BJ (cell line): ENCODE results near the gene SLAMF7. TPM values are rescaled to one million over a fixed set of nuclear protein-coding genes. Genes with fewer than 3 reads are reported as not detected.
"Not testable (repeated sequence)": the region's sequence is repeated elsewhere in the genome, so short reads cannot be mapped to it uniquely, and the experiment has no call there.

Experiments used
- CTCF ChIA-PET: fragments of 350-600 bp; formaldehyde crosslinking; extraction: SDS; loops from one replicate; lab custom pipeline; 2021; ENCODE audit warnings: antibody characterized with exemption, inconsistent platforms; lab: Yijun Ruan, JAX
- POLR2A ChIA-PET: fragments of 300-600 bp; sonication (Branson Sonifier 250); formaldehyde crosslinking; extraction: SDS; loops from one replicate; lab custom pipeline; 2021; ENCODE audit warnings: antibody characterized with exemption; lab: Charles Lee
- DNase-seq: peaks from one replicate; pipeline ENCODE4 v3.0.0-alpha.2; 2011; ENCODE audit warnings: low read depth
- H3K27me3 ChIP-seq: 2 replicates; pipeline ENCODE4 v1.6.0; 2011; ENCODE audit warnings: low read length; ENCODE audit not compliant: control insufficient read depth, insufficient read depth
- H3K36me3 ChIP-seq: 2 replicates; pipeline ENCODE4 v1.5.1; 2011; ENCODE audit warnings: low read length; ENCODE audit not compliant: control insufficient read depth, insufficient read depth
- H3K4me3 ChIP-seq: 2 replicates; pipeline ENCODE4 v1.5.1; 2011; ENCODE audit warnings: low read depth, mild to moderate bottlenecking, control low read depth, low read length
- CTCF ChIP-seq: IDR thresholded peaks from 2 replicates; pipeline ENCODE4 v1.5.1; 2011; ENCODE audit warnings: low read depth, mild to moderate bottlenecking, control low read depth, inconsistent platforms, low read length, moderate library complexity; ENCODE audit not compliant: insufficient read depth
- polyA plus RNA-seq: library from polyadenylated mRNA; depleted of rRNA; stranded (reverse); fragments of >200 nt; gene quantifications from 2 replicates; pipeline ENCODE4 v1.2.3, GENCODE V29; 2011

Gene SLAMF7
- polyA plus RNA-seq, 1 experiment: not detected

DNA sequence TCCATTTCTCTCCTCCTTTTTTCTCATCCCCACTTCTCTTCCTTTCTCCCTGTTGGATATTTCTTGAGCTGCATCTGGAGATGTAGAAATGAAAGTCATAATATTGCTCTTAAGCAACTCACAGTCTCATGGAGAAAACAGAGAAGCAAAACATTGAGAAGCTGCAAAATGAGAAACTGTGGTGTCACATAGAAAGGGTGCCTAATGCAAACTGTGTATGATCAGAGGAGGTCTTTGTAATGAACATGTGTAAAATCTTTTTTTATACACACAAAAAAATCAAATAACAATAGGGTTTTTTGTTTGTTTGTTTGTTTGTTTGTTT is 11.8 kb upstream of the SLAMF7 start:
- Histone ChIP-seq H3K36me3 (no peaks in the 10 kb centered on the region), H3K27me3 (no peaks in the 10 kb centered on the region), H3K4me3 (no peak overlapping the region)
- ChIA-PET CTCF (interaction anchor here (0.6 to 5.4 kb wide), 4 partner anchors 12 to 370 kb away, joined by 3 to 40 read pairs (median 8); partner anchors contain the start of genes ITLN2 and SLAMF7), POLR2A (no interaction called here)
- TF ChIP-seq CTCF: no peak
- no peak for DNase-seq

DNA sequence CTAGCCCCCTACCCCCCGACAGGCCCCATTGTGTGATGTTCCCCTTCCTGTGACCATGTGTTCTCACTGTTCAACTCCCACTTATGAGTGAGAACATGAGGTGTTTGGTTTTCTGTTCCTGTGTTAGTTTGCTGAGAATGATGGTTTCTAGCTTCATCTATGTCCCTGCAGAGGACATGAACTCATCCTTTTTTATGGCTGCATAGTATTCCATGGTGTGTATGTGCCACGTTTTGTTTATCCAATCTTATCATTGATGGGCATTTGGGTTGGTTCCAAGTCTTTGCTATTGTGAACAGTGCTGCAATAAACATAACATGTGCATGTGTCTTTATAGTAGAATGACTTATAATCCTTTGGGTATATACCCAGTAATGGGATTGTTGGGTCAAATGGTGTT is 7.5 kb upstream of the SLAMF7 start:
- H3K36me3 ChIP-seq, DNase-seq, POLR2A ChIA-PET, H3K27me3 ChIP-seq, CTCF ChIA-PET, H3K4me3 ChIP-seq: not testable (repeated sequence)

- Histone ChIP-seq H3K36me3 (no peaks in the 10 kb centered on the region), H3K4me3 (no peak overlapping the region), H3K27me3 (no peaks in the 10 kb centered on the region)
- ChIA-PET POLR2A (no interaction called here), CTCF (no interaction called here)
- no peak for DNase-seq
- no peak for TF ChIP-seq CTCF
Observed at GRCh38 chr1:160731990-160732389, 7.1 kb upstream of the SLAMF7 start.

DNA sequence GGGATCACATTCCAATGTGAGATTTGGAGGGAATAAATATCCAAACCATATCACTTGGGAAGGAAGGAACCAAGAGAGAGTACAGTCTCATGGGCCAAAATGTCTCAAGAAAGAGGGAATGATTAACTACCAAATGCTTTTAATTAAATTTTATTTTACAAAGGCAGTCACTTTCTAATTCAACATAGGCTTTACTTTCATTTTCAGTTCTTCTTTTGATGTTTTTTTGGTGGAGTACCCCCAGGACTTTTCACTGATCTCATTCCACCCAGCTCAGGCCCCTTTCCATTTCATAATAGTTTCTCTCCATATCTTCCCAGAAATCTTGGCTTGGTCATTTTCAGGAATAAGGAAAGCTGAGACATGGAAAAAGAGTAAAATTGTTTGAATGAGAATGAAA is 5.1 kb upstream of the SLAMF7 start:
- DNase-seq: no peak

DNA sequence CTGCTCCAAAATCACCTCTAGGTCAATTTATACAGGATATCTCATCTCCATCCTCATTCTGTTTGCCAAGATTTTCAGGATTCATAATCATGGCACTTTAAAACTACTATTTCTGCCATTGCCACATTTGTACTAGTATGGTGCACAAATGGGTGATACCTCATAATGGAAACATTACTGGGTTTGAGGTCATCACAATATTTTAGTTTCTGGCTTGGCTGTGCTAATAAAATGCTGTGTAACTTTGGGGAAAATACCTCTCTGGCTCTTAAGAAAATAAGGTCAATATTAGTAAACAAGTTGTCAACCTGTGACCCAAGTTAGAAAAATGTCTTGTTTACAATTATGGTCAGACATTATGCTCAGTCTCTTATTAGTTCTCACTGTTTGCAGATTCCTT is 4.7 kb upstream of the SLAMF7 start:
- ChIA-PET POLR2A (no interaction called here), CTCF (no interaction called here)
- H3K27me3 ChIP-seq: no peaks in the 10 kb centered on the region
- no peak for TF ChIP-seq CTCF
- H3K4me3 ChIP-seq: no peak overlapping the region
- DNase-seq: no peak
- H3K36me3 ChIP-seq: no peaks in the 10 kb centered on the region

More for the DNA sequence above, 5.1 kb upstream of the SLAMF7 start:
- H3K27me3 ChIP-seq: no peaks in the 10 kb centered on the region
- H3K4me3 ChIP-seq: no peak overlapping the region
- no peaks in the 10 kb centered on the region for H3K36me3 ChIP-seq
- ChIA-PET CTCF (no interaction called here), POLR2A (no interaction called here)
- no peak for TF ChIP-seq CTCF

- POLR2A ChIA-PET: no interaction called here
- no peaks in the 10 kb centered on the region for H3K36me3 ChIP-seq
- TF ChIP-seq CTCF: no peak
Observed at GRCh38 chr1:160738271-160738670, 776 bp upstream of the SLAMF7 start.

More at GRCh38 chr1:160738271-160738670, 776 bp upstream of the SLAMF7 start:
- Histone ChIP-seq H3K4me3 (no peak overlapping the region), H3K27me3 (no peaks in the 10 kb centered on the region)
- no peak for DNase-seq
- CTCF ChIA-PET: interaction anchor here (0.6 to 1.7 kb wide), 3 partner anchors 10 to 54 kb away, joined by 3 to 10 read pairs (median 4); no protein-coding TSS in a partner anchor
